ENCODE data around the gene PLN.

The PLN gene

GRCh38 chr6:118542184-118542952 lies 5.7 kb upstream of the PLN start:
- DNase-seq, result no peak

GRCh38 chr6:118544105-118544504 lies 4.0 kb upstream of the PLN start:
- no peak for DNase-seq

- no peak for DNase-seq
Measured at GRCh38 chr6:118546164-118546879, 1.8 kb upstream of the PLN start.

- no peak for DNase-seq
Measured at GRCh38 chr6:118546880-118547218, 1.2 kb upstream of the PLN start.

GRCh38 chr6:118548613-118549012 lies 517 bp downstream of the PLN start:
- no peak for DNase-seq

GRCh38 chr6:118551063-118552053 lies 3.3 kb downstream of the PLN start:
- no peak for DNase-seq

GRCh38 chr6:118553132-118553531 lies 5.0 kb downstream of the PLN start:
- no peak for DNase-seq

GRCh38 chr6:118554698-118555097 lies 6.6 kb downstream of the PLN start:
- DNase-seq, result no peak

GRCh38 chr6:118558464-118559217 lies 10.5 kb downstream of the PLN start:
- DNase-seq, result no peak

GRCh38 chr6:118559659-118560058 lies 11.6 kb downstream of the PLN start:
- no peak for DNase-seq

GRCh38 chr6:118562248-118562647 lies 14.2 kb downstream of the PLN start:
- DNase-seq, result no peak

GRCh38 chr6:118562959-118563358 lies 14.9 kb downstream of the PLN start:
- DNase-seq, result no peak

- no peak for DNase-seq
Measured at GRCh38 chr6:118565311-118565960, 17.3 kb downstream of the PLN start.

- DNase-seq, result no peak
Measured at GRCh38 chr6:118567974-118568373, 19.9 kb downstream of the PLN start.

GRCh38 chr6:118569498-118569897 lies 21.4 kb downstream of the PLN start:
- no peak for DNase-seq

GRCh38 chr6:118571121-118571520 lies 23.0 kb downstream of the PLN start:
- no peak for DNase-seq

GRCh38 chr6:118574051-118574865 lies 26.2 kb downstream of the PLN start:
- no peak for DNase-seq

GRCh38 chr6:118577972-118578371 lies 29.9 kb downstream of the PLN start:
- DNase-seq, result no peak

GRCh38 chr6:118578617-118579016 lies 30.5 kb downstream of the PLN start:
- DNase-seq, result no peak

- no peak for DNase-seq
Measured at GRCh38 chr6:118579786-118580185, 31.7 kb downstream of the PLN start.
